Measurements from ENCODE around the gene CLC. TPM values are rescaled to one million over a fixed set of nuclear protein-coding genes. Genes with fewer than 3 reads are reported as not detected.
"Not testable (repeated sequence)": the region's sequence is repeated elsewhere in the genome, so short reads cannot be mapped to it uniquely, and the experiment has no call there.

The CLC gene
- total and polyA plus RNA-seq, 2 donors (not counting 1 experiment from before 2014, with no cell fraction given), result 0.33 TPM; not detected in 1

DNA sequence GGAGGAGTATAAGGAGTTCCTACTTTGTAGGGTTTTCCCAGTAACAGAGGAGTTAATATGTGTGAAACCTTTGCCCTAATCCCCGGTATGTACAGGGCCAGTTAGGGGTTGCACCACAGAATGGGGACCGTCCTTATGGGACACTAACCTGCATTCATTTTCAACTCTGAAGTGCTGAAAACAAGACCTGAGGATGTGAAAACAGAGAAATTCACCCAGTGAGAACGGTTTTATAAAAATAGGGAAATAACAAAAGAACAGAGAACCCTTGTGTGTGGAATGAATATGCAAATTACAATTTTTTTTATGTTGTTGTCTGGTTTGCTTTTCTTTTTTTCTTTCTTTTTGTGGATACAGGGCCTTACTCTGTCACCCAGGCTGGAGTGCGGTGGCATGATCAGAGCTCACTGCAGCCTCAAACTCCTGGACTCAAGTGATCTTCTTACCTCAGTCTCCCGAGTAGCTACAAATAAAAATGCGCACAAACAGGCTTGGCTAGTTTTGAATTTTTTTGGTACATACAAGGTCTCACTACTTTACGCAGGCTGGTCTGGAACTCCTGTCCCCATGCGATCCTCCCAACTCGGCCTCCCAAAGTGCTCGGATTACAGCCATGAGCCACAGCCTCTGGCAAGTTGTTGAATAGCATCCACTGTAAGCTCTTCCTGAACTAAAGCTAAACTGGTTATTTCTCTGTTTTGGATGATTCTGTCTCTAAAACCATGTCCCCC lies 10.6 kb downstream of the CLC start:
- no peaks in the 10 kb centered on the region for H3K79me2 ChIP-seq (ENCODE audit: control insufficient read depth, insufficient read depth, low read length)
- no peak overlapping the region for H3K9ac ChIP-seq (ENCODE audit: low read length)
- no peaks in the 10 kb centered on the region for H3K36me3 ChIP-seq (replicated peaks in 1 of 2; ENCODE audit: control extremely low read depth in 1 of 2, control insufficient read depth in 1 of 2, extremely low read depth in 1 of 2, insufficient read depth in 2 of 2, low read length in 1 of 2)
- ATAC-seq (ENCODE audit: low read depth), result no peak
- no peaks in the 10 kb centered on the region for H3K9me3 Mint-ChIP-seq (ENCODE audit: insufficient read depth)
- H3K4me2 ChIP-seq (replicated peaks; ENCODE audit: low read depth, low read length, poor library complexity, severe bottlenecking), result no peak overlapping the region
- no peaks in the 10 kb centered on the region for H3K4me1 ChIP-seq (ENCODE audit: control insufficient read depth in 2 of 2, insufficient read depth in 2 of 2, low read length in 2 of 2)
- no peaks in the 10 kb centered on the region for H3K9me3 ChIP-seq (ENCODE audit: control extremely low read depth in 1 of 3, control insufficient read depth in 2 of 3, insufficient read depth in 1 of 3, low read length in 2 of 3)
- no peaks in the 10 kb centered on the region for H4K20me1 ChIP-seq (ENCODE audit: control insufficient read depth, insufficient read depth, low read length, poor library complexity, severe bottlenecking)
- no peak overlapping the region for H3K4me3 Mint-ChIP-seq
- no peaks in the 10 kb centered on the region for H3K4me1 Mint-ChIP-seq
- DNase-seq, result no peak
- no peak overlapping the region for H2AFZ ChIP-seq (ENCODE audit: insufficient read depth, low read depth, low read length, poor library complexity, severe bottlenecking)
- H3K27me3 Mint-ChIP-seq, result peaks cover 50% of the 10 kb centered on the region
- ChIA-PET CTCF (no interaction called here), POLR2A (no interaction called here)
- intact Hi-C loops (cut with micrococcal nuclease), result no loop called here
- TF ChIP-seq, protein P1, sequence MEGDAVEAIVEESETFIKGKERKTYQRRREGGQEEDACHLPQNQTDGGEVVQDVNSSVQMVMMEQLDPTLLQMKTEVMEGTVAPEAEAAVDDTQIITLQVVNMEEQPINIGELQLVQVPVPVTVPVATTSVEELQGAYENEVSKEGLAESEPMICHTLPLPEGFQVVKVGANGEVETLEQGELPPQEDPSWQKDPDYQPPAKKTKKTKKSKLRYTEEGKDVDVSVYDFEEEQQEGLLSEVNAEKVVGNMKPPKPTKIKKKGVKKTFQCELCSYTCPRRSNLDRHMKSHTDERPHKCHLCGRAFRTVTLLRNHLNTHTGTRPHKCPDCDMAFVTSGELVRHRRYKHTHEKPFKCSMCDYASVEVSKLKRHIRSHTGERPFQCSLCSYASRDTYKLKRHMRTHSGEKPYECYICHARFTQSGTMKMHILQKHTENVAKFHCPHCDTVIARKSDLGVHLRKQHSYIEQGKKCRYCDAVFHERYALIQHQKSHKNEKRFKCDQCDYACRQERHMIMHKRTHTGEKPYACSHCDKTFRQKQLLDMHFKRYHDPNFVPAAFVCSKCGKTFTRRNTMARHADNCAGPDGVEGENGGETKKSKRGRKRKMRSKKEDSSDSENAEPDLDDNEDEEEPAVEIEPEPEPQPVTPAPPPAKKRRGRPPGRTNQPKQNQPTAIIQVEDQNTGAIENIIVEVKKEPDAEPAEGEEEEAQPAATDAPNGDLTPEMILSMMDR (IDR thresholded peaks at IDR 0.05), result no peak
- no peak for TF ChIP-seq EZH2 (IDR thresholded peaks at IDR 0.05; ENCODE audit: borderline replicate concordance, insufficient read depth, low read depth, low read length, poor library complexity, severe bottlenecking)
- peaks cover 0 to 3% (median 0%) of the 10 kb centered on the region in 4 experiments for H3K27me3 ChIP-seq (replicated peaks in 1 of 4; ENCODE audit: control extremely low read depth in 1 of 4, control insufficient read depth in 3 of 4, insufficient read depth in 4 of 4, low read length in 3 of 4)
- 82% methylated on average over 8 of the region's 10 CpGs for WGBS (ENCODE audit: insufficient coverage)
- no peak overlapping the region for H3K4me3 ChIP-seq (ENCODE audit: control extremely low read depth in 1 of 5, extremely low read depth in 1 of 5, insufficient read depth in 1 of 5, low read depth in 2 of 5, low read length in 4 of 5)
- H3K27ac Mint-ChIP-seq, result no peak overlapping the region
- H3K27ac ChIP-seq (ENCODE audit: low read length in 2 of 2), result no peak overlapping the region

DNA sequence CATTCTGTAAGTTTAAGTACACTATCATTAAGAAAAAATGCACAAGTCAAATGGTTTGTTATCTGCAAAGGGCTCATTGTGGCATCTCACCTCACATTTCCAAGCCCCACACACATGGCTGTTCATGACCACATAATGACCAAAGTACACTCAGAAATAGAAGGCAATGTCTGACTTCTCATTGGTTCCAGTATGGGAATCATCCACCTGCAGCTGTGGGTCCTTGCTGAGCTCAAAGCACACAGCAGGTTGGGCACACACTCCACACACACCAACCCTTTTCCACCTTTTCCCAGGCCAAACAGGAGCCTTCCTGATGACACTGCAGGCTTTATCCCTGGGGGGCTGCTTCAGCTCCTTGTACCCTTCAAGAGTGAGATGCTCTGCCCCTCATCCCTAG lies 11.8 kb downstream of the CLC start:
- DNase-seq (no peak), ATAC-seq (ENCODE audit: low read depth) (no peak)
- Histone ChIP-seq H3K9ac (ENCODE audit: low read length) (no peak overlapping the region), H3K27me3 (replicated peaks in 1 of 4; ENCODE audit: control extremely low read depth in 1 of 4, control insufficient read depth in 3 of 4, insufficient read depth in 4 of 4, low read length in 3 of 4) (peaks cover 0 to under 1% (median 0%) of the 10 kb centered on the region in 4 experiments), H3K4me1 (ENCODE audit: control insufficient read depth in 2 of 2, insufficient read depth in 2 of 2, low read length in 2 of 2) (no peaks in the 10 kb centered on the region), H4K20me1 (ENCODE audit: control insufficient read depth, insufficient read depth, low read length, poor library complexity, severe bottlenecking) (no peaks in the 10 kb centered on the region), H2AFZ (ENCODE audit: insufficient read depth, low read depth, low read length, poor library complexity, severe bottlenecking) (no peak overlapping the region), H3K4me3 (ENCODE audit: control extremely low read depth in 1 of 5, extremely low read depth in 1 of 5, insufficient read depth in 1 of 5, low read depth in 2 of 5, low read length in 4 of 5) (no peak overlapping the region), H3K27ac (ENCODE audit: low read length in 2 of 2) (no peak overlapping the region), H3K79me2 (ENCODE audit: control insufficient read depth, insufficient read depth, low read length) (no peaks in the 10 kb centered on the region), H3K4me2 (replicated peaks; ENCODE audit: low read depth, low read length, poor library complexity, severe bottlenecking) (no peak overlapping the region), H3K9me3 (ENCODE audit: control extremely low read depth in 1 of 3, control insufficient read depth in 2 of 3, insufficient read depth in 1 of 3, low read length in 2 of 3) (no peaks in the 10 kb centered on the region), H3K36me3 (replicated peaks in 1 of 2; ENCODE audit: control extremely low read depth in 1 of 2, control insufficient read depth in 1 of 2, extremely low read depth in 1 of 2, insufficient read depth in 2 of 2, low read length in 1 of 2) (no peaks in the 10 kb centered on the region)
- H3K9me3 Mint-ChIP-seq (ENCODE audit: insufficient read depth), result no peaks in the 10 kb centered on the region
- no peak overlapping the region for H3K4me3 Mint-ChIP-seq
- no peak overlapping the region for H3K27ac Mint-ChIP-seq
- POLR2A ChIA-PET, result no interaction called here
- TF ChIP-seq, protein P1 (IDR thresholded peaks at IDR 0.05), result no peak
- TF ChIP-seq EZH2 (IDR thresholded peaks at IDR 0.05; ENCODE audit: borderline replicate concordance, insufficient read depth, low read depth, low read length, poor library complexity, severe bottlenecking), result no peak
- no peaks in the 10 kb centered on the region for H3K4me1 Mint-ChIP-seq
- H3K27me3 Mint-ChIP-seq, result peaks cover 47% of the 10 kb centered on the region
- CTCF ChIA-PET, result no interaction called here
- intact Hi-C loops (cut with micrococcal nuclease), result no loop called here

DNA sequence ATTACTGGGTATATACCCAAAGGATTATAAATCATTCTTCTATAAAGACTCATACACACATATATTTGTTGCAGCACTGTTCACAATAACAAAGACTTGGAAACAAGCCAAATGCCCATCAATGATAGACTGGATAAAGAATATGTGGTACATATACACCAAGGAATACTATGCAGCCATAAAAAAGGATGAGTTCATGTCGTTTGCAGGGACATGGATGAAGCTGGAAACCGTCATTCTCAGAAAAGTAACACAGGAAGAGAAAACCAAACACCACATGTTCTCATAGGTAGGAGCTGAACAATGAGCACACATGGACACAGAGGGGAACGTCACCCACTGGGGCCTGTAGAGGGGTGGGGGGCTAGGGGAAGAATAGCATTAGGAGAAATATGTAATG lies 17.7 kb downstream of the CLC start:
- DNase-seq; intact Hi-C loops (cut with micrococcal nuclease); H3K4me3 Mint-ChIP-seq; H4K20me1 ChIP-seq (ENCODE audit: control insufficient read depth, insufficient read depth, low read length, poor library complexity, severe bottlenecking); H3K4me1 Mint-ChIP-seq; H3K9ac ChIP-seq (ENCODE audit: low read length); H3K27me3 ChIP-seq (replicated peaks in 1 of 4; ENCODE audit: control extremely low read depth in 1 of 4, control insufficient read depth in 3 of 4, insufficient read depth in 4 of 4, low read length in 3 of 4); H3K79me2 ChIP-seq (ENCODE audit: control insufficient read depth, insufficient read depth, low read length); H3K27ac Mint-ChIP-seq; POLR2A ChIA-PET; H2AFZ ChIP-seq (ENCODE audit: insufficient read depth, low read depth, low read length, poor library complexity, severe bottlenecking); ATAC-seq (ENCODE audit: low read depth); H3K9me3 Mint-ChIP-seq (ENCODE audit: insufficient read depth); H3K4me3 ChIP-seq (ENCODE audit: control extremely low read depth in 1 of 5, extremely low read depth in 1 of 5, insufficient read depth in 1 of 5, low read depth in 2 of 5, low read length in 4 of 5); H3K27ac ChIP-seq (ENCODE audit: low read length in 2 of 2); H3K4me2 ChIP-seq (replicated peaks; ENCODE audit: low read depth, low read length, poor library complexity, severe bottlenecking); H3K9me3 ChIP-seq (ENCODE audit: control extremely low read depth in 1 of 3, control insufficient read depth in 2 of 3, insufficient read depth in 1 of 3, low read length in 2 of 3); H3K4me1 ChIP-seq (ENCODE audit: control insufficient read depth in 2 of 2, insufficient read depth in 2 of 2, low read length in 2 of 2); H3K36me3 ChIP-seq (replicated peaks in 1 of 2; ENCODE audit: control extremely low read depth in 1 of 2, control insufficient read depth in 1 of 2, extremely low read depth in 1 of 2, insufficient read depth in 2 of 2, low read length in 1 of 2); CTCF ChIA-PET: not testable (repeated sequence)
- WGBS (ENCODE audit: insufficient coverage), result no CpG with 5 or more reads among the region's 3 CpGs
- peaks cover 53% of the 10 kb centered on the region for H3K27me3 Mint-ChIP-seq
